ENCODE measurements around the gene PRIMA1. TPM values are rescaled to one million over a fixed set of nuclear protein-coding genes. Genes with fewer than 3 reads are reported as not detected.
A peak's percentile ranks its signal among the peaks of the same experiment; 100 is the strongest.

The PRIMA1 gene
- total RNA-seq, 1 donor from 2014 or later: 4.0 TPM

DNA sequence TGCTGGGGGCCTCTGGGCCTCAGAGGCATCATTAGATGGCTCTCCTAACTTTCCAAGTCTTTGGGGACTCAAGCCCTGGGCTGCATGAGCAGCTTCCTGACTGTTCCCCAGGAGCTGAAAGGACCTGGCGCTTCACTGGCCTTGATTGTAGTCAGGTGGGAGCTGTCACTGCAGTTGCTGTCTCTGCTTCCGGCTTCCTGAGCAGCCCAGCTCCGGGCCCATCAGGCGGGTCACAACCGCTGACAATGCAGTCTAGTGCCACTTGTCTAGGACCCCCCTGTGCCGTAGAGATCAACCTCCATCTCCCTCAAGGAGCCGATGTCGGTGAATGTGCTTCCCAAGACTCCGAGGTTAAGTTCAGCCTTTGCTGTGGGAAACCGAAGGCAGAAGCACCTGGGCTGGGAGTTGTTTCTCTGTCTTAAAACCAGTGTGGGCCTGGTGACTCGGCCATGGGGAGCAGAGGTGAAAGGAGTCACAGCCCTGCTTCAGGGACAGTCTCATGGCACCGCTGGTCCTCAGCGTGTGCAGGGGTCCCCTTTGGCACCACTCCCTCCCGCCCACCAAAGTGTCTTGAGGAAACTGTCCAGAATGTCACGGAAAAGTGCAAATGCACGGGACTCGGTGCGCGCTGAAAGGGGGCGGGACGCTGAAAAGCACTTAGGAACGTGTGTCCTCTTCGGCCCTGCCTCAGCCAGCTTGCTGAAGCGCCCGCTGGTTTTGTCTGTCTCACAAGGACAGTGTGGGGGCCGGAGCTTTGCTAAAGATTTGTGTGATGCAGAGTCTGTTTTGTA lies 44.8 kb downstream of the PRIMA1 start:
- Mint-ChIP-seq H3K27me3 (peaks cover 14% of the 10 kb centered on the region), H3K36me3 (ENCODE audit: insufficient read depth) (no peaks in the 10 kb centered on the region), H3K9me3 (ENCODE audit: low read depth) (no peaks in the 10 kb centered on the region), H3K4me3 (ENCODE audit: low read depth) (no peak overlapping the region), H3K27ac (no peak overlapping the region), H3K4me1 (ENCODE audit: low read depth) (peaks cover 30% of the 10 kb centered on the region)
- DNase-seq (ENCODE audit: low spot score, unreplicated experiment): no peak
- TF ChIP-seq, protein P1, sequence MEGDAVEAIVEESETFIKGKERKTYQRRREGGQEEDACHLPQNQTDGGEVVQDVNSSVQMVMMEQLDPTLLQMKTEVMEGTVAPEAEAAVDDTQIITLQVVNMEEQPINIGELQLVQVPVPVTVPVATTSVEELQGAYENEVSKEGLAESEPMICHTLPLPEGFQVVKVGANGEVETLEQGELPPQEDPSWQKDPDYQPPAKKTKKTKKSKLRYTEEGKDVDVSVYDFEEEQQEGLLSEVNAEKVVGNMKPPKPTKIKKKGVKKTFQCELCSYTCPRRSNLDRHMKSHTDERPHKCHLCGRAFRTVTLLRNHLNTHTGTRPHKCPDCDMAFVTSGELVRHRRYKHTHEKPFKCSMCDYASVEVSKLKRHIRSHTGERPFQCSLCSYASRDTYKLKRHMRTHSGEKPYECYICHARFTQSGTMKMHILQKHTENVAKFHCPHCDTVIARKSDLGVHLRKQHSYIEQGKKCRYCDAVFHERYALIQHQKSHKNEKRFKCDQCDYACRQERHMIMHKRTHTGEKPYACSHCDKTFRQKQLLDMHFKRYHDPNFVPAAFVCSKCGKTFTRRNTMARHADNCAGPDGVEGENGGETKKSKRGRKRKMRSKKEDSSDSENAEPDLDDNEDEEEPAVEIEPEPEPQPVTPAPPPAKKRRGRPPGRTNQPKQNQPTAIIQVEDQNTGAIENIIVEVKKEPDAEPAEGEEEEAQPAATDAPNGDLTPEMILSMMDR (IDR thresholded peaks at IDR 0.05; ENCODE audit: unreplicated experiment): no peak

DNA sequence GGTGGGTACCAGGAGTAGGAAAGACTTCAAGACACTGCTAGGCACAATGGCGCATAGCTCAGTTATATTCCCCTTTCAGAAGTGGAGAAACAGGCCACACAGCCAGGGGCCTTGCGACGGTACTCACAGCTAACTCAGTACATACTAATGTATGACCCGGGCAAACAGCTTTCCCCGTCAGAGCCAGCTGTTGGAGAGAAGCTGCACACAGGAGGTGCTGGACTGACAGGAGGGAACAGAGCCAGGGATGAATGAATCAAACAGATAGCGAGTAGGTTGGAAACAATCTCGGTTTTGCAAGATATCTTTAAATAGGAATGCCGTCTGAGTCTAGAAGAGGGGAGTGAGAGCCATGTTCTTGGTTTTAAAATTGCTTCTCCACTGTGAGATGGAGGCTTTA lies 45.5 kb downstream of the PRIMA1 start:
- no peak overlapping the region for H3K27ac Mint-ChIP-seq
- TF ChIP-seq, protein P1 (IDR thresholded peaks at IDR 0.05; ENCODE audit: unreplicated experiment): no peak
- DNase-seq (ENCODE audit: low spot score, unreplicated experiment): no peak
- H3K9me3 Mint-ChIP-seq (ENCODE audit: low read depth): no peaks in the 10 kb centered on the region
- H3K4me1 Mint-ChIP-seq (ENCODE audit: low read depth): peaks cover 24% of the 10 kb centered on the region
- no peaks in the 10 kb centered on the region for H3K36me3 Mint-ChIP-seq (ENCODE audit: insufficient read depth)
- H3K27me3 Mint-ChIP-seq: peaks cover 14% of the 10 kb centered on the region
- no peak overlapping the region for H3K4me3 Mint-ChIP-seq (ENCODE audit: low read depth)

DNA sequence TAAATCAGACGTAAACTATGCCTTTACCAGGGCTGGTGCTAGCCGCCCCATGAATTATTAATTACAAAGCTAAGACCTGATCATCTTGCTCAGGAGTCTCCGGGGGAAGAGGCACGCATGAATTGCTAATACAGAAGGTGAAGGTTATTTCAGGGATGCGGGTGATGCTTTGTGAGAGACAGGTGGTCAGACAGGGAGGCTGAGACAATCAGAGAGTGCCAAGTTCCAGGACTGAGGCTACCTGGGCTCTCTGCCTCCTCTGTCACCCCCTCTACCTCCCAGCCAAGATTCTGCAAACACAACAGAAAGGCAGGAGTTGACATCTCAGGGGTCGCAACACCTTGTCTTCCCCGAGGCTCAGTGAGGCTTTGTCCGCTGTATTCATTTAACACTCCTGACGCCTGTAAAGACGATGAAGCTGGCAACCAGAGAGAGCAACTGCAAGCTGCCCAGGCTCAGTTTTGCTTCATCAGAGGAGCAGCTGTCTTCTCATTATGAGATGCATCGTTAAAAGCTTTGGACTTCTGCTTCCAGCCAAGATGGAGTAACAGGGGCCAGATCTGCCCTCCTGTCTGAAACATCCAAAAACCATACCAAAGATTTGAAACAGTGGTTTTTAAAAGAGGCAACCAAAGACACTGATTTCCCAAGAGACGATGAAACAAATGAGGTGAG lies 46.6 kb downstream of the PRIMA1 start:
- Mint-ChIP-seq H3K9me3 (ENCODE audit: low read depth) (no peaks in the 10 kb centered on the region), H3K27me3 (peaks cover 13% of the 10 kb centered on the region), H3K4me3 (ENCODE audit: low read depth) (no peak overlapping the region), H3K27ac (no peak overlapping the region), H3K4me1 (ENCODE audit: low read depth) (peaks cover 15% of the 10 kb centered on the region), H3K36me3 (ENCODE audit: insufficient read depth) (no peaks in the 10 kb centered on the region)
- DNase-seq (ENCODE audit: low spot score, unreplicated experiment): no peak
- TF ChIP-seq, protein P1 (IDR thresholded peaks at IDR 0.05; ENCODE audit: unreplicated experiment): no peak

DNA sequence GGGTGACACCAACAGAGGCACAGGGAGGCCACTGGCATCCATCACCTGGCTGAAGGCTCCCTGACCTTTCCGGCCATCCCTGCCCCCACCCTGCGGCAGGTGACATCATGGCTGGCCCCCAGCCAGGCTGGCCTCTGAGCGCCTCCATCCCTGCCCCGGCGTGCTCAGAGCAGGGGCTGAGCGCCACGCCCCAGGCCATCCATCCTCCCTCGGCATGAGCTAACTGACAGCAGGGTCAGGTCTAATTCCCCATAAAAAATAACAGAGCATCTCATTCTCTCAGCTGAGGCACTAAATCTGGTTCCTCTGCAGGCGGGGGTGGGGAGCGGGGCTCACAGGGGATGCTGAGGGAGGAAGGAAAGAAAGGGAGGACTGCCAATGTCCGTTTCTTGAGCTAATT lies 50.7 kb downstream of the PRIMA1 start:
- H3K4me1 Mint-ChIP-seq (ENCODE audit: low read depth): no peaks in the 10 kb centered on the region
- H3K36me3 Mint-ChIP-seq (ENCODE audit: insufficient read depth): no peaks in the 10 kb centered on the region
- H3K27ac Mint-ChIP-seq: no peak overlapping the region
- no peak overlapping the region for H3K4me3 Mint-ChIP-seq (ENCODE audit: low read depth)
- TF ChIP-seq, protein P1 (IDR thresholded peaks at IDR 0.05; ENCODE audit: unreplicated experiment): no peak
- H3K27me3 Mint-ChIP-seq: peaks cover 5% of the 10 kb centered on the region
- no peaks in the 10 kb centered on the region for H3K9me3 Mint-ChIP-seq (ENCODE audit: low read depth)
- no peak for DNase-seq (ENCODE audit: low spot score, unreplicated experiment)

DNA sequence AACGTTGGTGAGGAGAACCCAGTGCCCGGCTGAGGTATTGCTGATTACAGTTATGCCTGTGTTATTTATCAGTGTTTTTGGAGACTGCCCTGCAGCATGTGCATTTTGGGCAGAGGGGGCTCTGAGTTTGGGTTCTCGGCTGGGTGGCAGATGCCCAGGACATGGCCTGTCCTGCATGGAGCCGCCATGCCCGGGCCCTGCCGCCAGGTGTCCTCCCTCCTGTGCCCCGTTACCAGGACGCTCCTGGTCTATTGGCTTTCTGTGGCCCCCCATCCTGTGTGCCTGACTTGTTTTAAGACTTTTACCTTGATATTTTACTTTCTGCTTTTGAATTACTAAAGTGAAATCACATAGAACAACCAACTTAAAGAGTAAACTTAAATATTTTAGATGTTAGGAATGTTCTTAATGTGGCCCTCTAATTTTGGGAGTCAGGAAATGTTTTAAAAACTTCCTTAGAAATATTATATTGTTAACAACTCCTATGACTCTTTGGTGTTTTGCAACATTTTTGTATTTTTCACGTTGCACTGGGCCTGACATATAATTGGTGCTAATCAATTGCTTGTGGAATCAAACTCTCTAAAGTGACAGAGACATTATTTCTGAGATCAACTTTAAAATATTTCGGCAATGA lies 51.8 kb downstream of the PRIMA1 start:
- Mint-ChIP-seq H3K27me3 (no peaks in the 10 kb centered on the region), H3K36me3 (ENCODE audit: insufficient read depth) (no peaks in the 10 kb centered on the region), H3K4me3 (ENCODE audit: low read depth) (no peak overlapping the region), H3K9me3 (ENCODE audit: low read depth) (no peaks in the 10 kb centered on the region), H3K27ac (no peak overlapping the region), H3K4me1 (ENCODE audit: low read depth) (no peaks in the 10 kb centered on the region)
- TF ChIP-seq, protein P1 (IDR thresholded peaks at IDR 0.05; ENCODE audit: unreplicated experiment): peak; percentile 60
- DNase-seq (ENCODE audit: low spot score, unreplicated experiment): no peak

All from progenitor cell of endocrine pancreas (in vitro differentiated cells).